Stimulated activated CD4-positive, alpha-beta T cell treated with anti-CD3 and anti-CD28 coated beads, TNF-alpha, amount 100 ng/mL, for 1 hour (primary cell): ENCODE measurements around the gene IRAK3.
"Not testable (repeated sequence)": the region's sequence is repeated elsewhere in the genome, so short reads cannot be mapped to it uniquely, and the experiment has no call there.

Source experiments
- DNase-seq, 3 donors: peaks; one replicate each; pipeline ENCODE4 v3.0.0-alpha.2; 2020; ENCODE audit warnings: low read depth in 3 of 3, low spot score in 1 of 3

The IRAK3 gene

GRCh38 chr12:66303316-66303804, 114.3 kb downstream of the IRAK3 start:
- not testable (repeated sequence) for DNase-seq
